OCI-LY3 (cell line): ENCODE measurements around the gene STAT5A.

Source experiments
- H2AFZ ChIP-seq: fragments of 200-600, 300-600 bp; shearing (Covaris generic); 2 replicates; pipeline ENCODE4 v1.6.0; 2014; ENCODE audit warnings: antibody characterized with exemption, low read depth, low read length
- H3K27ac ChIP-seq: fragments of 200-600, 300-600 bp; sonication (generic); 2 replicates; pipeline ENCODE4 v1.5.1; 2014; ENCODE audit warnings: mild to moderate bottlenecking, low read length, moderate library complexity, mixed read lengths
- H3K27me3 ChIP-seq: fragments of 200-600, 300-600 bp; sonication (generic); 2 replicates; pipeline ENCODE4 v1.6.1; 2014; ENCODE audit warnings: low read depth, low read length, mixed read lengths
- H3K36me3 ChIP-seq: fragments of 200-600, 300-600 bp; sonication (generic); replicated peaks from 2 replicates; pipeline ENCODE3; 2014; ENCODE audit warnings: low read depth, low read length, mixed read lengths
- H3K4me1 ChIP-seq: fragments of 300-600, 200-600 bp; sonication (generic); 2 replicates; pipeline ENCODE4 v1.6.1; 2014; ENCODE audit warnings: low read length, mixed read lengths
- H3K4me2 ChIP-seq: fragments of 200-600, 300-600 bp; sonication (generic); 2 replicates; pipeline ENCODE4 v1.6.1; 2014; ENCODE audit warnings: low read length, mixed read lengths
- H3K4me3 ChIP-seq: fragments of 300-600, 200-600 bp; sonication (generic); 2 replicates; pipeline ENCODE4 v1.5.1; 2014; ENCODE audit warnings: antibody characterized with exemption, mild to moderate bottlenecking, low read length, moderate library complexity
- H3K79me2 ChIP-seq: fragments of 300-600, 200-600 bp; shearing (Covaris generic); 2 replicates; pipeline ENCODE4 v1.6.1; 2014; ENCODE audit warnings: mild to moderate bottlenecking, low read length, mixed read lengths
- H3K9ac ChIP-seq: fragments of 300-600, 200-600 bp; shearing (Covaris generic); 2 replicates; pipeline ENCODE4 v1.6.0; 2014; ENCODE audit warnings: mild to moderate bottlenecking, low read length, moderate library complexity
- H3K9me3 ChIP-seq: fragments of 200-600, 300-600 bp; shearing (Covaris generic); 2 replicates; pipeline ENCODE4 v1.6.1; 2014; ENCODE audit warnings: low read length, mixed read lengths; ENCODE audit not compliant: insufficient read depth
- H4K20me1 ChIP-seq: fragments of 200-600, 300-600 bp; sonication (generic); 2 replicates; pipeline ENCODE4 v1.6.1; 2016; ENCODE audit warnings: low read length, mixed read lengths; ENCODE audit not compliant: insufficient read depth
- EZH2phosphoT487 ChIP-seq: fragments of 200-600 bp; shearing (Covaris generic); IDR thresholded peaks from 2 replicates; pipeline ENCODE4 v1.6.1; 2018; ENCODE audit warnings: antibody characterized with exemption, mixed run types, low read depth
- TF ChIP-seq, protein P1 (sequence below): fragments of 200-600, 300-600 bp; sonication (generic); IDR thresholded peaks from 2 replicates; pipeline ENCODE4 v1.5.1; 2014; ENCODE audit warnings: antibody characterized with exemption, low read length, low read depth

Gene STAT5A

DNA sequence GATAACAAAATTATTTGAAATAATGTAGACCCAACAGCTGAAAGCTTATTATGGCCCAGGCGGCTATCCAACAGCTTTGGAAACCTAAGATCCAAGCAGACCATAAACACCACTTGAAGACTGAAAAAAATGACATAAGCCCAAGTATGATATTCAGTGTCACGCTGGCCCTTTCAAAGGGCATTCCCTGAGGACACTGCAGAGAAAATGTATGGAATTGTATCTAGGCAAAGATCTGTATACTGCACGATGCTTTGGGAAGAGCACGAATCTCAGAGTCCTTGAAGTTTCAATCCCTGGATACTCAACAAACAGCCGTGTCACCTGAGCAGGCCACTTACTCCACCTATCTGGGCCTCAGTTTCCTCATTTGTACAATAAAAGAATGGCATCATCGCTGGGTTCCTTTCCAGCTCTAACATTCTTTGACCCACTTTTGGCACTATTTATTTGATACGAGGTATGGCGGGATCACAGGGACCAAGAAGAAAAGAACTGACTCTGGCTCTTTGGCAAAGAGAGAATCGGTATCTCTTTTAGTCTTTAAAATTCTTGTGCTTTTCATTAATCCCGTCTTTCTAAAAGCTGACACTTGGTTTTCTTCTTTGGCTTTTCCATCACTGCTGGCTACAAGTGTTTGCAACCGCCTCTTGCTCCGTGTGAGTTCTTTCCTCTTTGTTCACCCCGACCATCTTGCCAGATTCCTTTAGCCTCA, 13.3 kb upstream of the STAT5A start:
- TF ChIP-seq, protein P1, sequence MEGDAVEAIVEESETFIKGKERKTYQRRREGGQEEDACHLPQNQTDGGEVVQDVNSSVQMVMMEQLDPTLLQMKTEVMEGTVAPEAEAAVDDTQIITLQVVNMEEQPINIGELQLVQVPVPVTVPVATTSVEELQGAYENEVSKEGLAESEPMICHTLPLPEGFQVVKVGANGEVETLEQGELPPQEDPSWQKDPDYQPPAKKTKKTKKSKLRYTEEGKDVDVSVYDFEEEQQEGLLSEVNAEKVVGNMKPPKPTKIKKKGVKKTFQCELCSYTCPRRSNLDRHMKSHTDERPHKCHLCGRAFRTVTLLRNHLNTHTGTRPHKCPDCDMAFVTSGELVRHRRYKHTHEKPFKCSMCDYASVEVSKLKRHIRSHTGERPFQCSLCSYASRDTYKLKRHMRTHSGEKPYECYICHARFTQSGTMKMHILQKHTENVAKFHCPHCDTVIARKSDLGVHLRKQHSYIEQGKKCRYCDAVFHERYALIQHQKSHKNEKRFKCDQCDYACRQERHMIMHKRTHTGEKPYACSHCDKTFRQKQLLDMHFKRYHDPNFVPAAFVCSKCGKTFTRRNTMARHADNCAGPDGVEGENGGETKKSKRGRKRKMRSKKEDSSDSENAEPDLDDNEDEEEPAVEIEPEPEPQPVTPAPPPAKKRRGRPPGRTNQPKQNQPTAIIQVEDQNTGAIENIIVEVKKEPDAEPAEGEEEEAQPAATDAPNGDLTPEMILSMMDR: no peak
- no peak for TF ChIP-seq EZH2phosphoT487
- Histone ChIP-seq H3K27me3 (no peaks in the 10 kb centered on the region), H3K9me3 (no peaks in the 10 kb centered on the region), H3K4me3 (peak overlapping the region; percentile 87), H2AFZ (no peak overlapping the region), H3K27ac (peak overlapping the region; percentile 95), H3K79me2 (peaks cover 68% of the 10 kb centered on the region), H3K4me2 (peak overlapping the region; percentile 84), H3K36me3 (peaks cover 14% of the 10 kb centered on the region), H4K20me1 (peaks cover 17% of the 10 kb centered on the region), H3K9ac (peak overlapping the region; percentile 89), H3K4me1 (peaks cover 56% of the 10 kb centered on the region)

DNA sequence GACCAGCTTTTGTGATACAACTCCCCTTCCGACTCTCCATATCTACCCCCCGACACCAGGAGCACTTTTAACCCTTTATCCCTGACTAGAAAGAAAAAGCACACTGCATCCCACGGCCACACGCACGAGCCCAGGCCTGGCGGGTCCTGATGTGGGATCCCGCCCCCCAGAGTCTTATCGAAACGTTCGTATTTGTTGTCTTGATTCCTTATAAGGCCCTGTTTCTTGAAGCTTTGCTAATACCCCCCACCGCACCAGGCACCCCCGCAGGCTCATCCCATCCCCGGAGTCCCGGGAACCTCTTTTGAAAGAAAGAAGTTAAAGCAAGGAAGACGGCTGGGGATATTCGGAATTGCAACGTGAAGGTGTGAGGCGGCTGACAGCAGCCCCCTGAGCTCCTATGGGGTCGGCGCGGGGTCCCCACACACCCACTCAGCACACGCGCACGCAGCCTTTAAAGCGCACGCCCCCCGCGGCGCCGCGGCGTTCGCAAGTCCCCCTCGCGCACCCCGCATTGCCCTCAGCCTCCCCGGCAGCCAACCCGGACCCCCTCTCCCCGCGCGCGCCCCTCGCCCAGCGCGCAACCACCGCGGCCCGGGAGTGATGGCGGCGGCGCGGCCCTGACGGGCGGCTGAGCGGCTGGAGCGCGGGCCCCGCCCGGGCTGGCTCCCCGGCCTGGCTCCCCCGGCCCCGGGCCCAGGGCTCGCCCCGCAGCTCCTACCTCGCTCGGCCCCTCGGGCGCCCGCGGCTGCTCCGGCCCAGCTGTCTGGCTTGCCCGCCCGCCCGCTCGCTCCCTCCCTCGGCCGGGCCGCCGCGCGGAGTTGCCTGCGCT, 12.6 kb upstream of the STAT5A start:
- no peak overlapping the region for H2AFZ ChIP-seq
- H3K79me2 ChIP-seq: peaks cover 61% of the 10 kb centered on the region
- peaks cover 48% of the 10 kb centered on the region for H3K4me1 ChIP-seq
- no peaks in the 10 kb centered on the region for H3K27me3 ChIP-seq
- H3K9me3 ChIP-seq: no peaks in the 10 kb centered on the region
- peaks cover 16% of the 10 kb centered on the region for H4K20me1 ChIP-seq
- peak overlapping the region; percentile 95 for H3K27ac ChIP-seq
- TF ChIP-seq, protein P1: no peak
- TF ChIP-seq EZH2phosphoT487: no peak
- peak overlapping the region; percentile 87 for H3K4me3 ChIP-seq
- H3K4me2 ChIP-seq: peak overlapping the region; percentile 84
- peak overlapping the region; percentile 89 for H3K9ac ChIP-seq
- H3K36me3 ChIP-seq: peaks cover 14% of the 10 kb centered on the region

DNA sequence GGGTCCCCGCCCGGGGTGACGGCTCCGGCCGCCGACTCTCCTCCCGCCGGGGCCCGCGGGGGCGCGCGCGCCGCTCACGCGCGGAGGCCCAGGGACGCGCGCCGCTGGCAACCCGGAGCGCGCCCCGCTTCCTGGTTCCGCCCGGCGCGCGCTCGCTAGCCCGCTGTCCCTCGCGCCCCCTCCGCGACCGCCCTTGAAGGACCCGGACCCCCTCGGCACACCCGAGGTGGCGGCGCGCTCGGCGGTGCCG, 12.0 kb upstream of the STAT5A start, which contains the start of gene STAT5B:
STAT5B (minus strand) TSS at position 33 of the 250 bp plus-strand sequence. CDS start 44,264 bp downstream, outside the sequence.
- H2AFZ ChIP-seq: peak within 1 kb of the TSS; percentile 90
- H3K9ac ChIP-seq: peak within 1 kb of the TSS; percentile 89
- H3K4me2 ChIP-seq: peak within 1 kb of the TSS; percentile 100
- peaks cover 55% of the 10 kb centered on the region for H3K79me2 ChIP-seq
- H3K27me3 ChIP-seq: no peaks in the 10 kb centered on the region
- peaks cover 43% of the 10 kb centered on the region for H3K4me1 ChIP-seq
- peak within 1 kb of the TSS; percentile 87 for H3K4me3 ChIP-seq
- H3K36me3 ChIP-seq: peaks cover 14% of the 10 kb centered on the region
- peaks cover 14% of the 10 kb centered on the region for H4K20me1 ChIP-seq
- no peaks in the 10 kb centered on the region for H3K9me3 ChIP-seq
- peak within 1 kb of the TSS; percentile 95 for H3K27ac ChIP-seq
- no peak for TF ChIP-seq EZH2phosphoT487
- TF ChIP-seq, protein P1: no peak

DNA sequence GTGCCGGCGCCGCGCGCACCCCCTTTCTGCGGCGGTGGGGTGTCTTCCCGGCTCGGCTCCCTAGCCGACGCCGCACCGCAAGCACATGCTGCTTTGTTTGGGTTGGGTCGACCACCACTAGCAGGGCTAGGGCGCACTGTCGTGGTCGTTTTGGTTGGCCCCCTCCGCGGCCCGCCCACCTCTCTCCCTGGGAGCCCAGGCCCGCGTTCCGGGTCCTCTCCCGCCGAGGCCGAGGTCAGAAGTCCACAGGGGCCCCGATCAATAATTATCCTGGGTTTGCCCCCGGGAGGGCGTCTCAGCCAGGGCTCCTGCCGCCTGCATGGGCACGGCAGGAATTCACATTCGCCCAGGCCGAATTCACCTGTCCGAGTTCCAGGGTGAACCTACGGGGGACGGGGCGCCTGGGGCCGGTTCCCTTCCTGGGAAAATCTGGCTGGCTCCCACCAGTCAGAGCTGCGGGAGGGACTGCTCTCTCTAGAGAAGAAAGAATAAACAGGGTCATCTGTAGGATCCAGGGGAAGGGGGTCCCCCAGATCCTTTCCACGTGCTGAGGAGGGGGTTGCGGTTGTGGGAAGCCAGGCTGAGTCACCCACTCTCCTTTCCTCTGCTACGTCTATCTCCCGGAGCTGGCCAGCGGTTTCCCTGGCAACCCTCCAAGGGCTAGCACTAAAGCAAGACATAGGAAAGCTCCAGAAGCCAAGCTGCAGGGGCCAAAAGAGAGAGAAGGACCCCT, 11.5 kb upstream of the STAT5A start:
- Histone ChIP-seq H3K27me3 (no peaks in the 10 kb centered on the region), H3K36me3 (peaks cover 14% of the 10 kb centered on the region), H3K4me1 (peaks cover 38% of the 10 kb centered on the region), H3K27ac (peak overlapping the region; percentile 68), H3K4me3 (peak overlapping the region; percentile 87), H4K20me1 (peaks cover 14% of the 10 kb centered on the region), H3K9ac (peak overlapping the region; percentile 89), H3K4me2 (peak overlapping the region; percentile 100), H3K9me3 (no peaks in the 10 kb centered on the region), H2AFZ (peak overlapping the region; percentile 90), H3K79me2 (peaks cover 50% of the 10 kb centered on the region)
- TF ChIP-seq EZH2phosphoT487: no peak
- TF ChIP-seq, protein P1: no peak
